Naive B cell (primary cell): ENCODE data around the gene FASLG. TPM values are rescaled to one million over a fixed set of nuclear protein-coding genes. Genes with fewer than 3 reads are reported as not detected.

Experiments
- ATAC-seq, 2 donors: fragments of 150-1000 bp; cut with Tn5 transposase; 2 replicates each; pipeline ENCODE4 v1.10.0; 2021; ENCODE audit warnings: low read depth in 2 of 2, mild to moderate bottlenecking in 2 of 2, moderate library complexity in 2 of 2
- DNase-seq: peaks from one replicate; pipeline ENCODE4 v3.0.0; 2022
- H3K27ac Mint-ChIP-seq, 6 donors: one replicate each; pipeline ENCODE4 v1.8.0; 2020 to 2022; ENCODE audit warnings: mild to moderate bottlenecking in 6 of 6, mixed read lengths in 6 of 6, moderate library complexity in 5 of 6, inconsistent platforms in 2 of 6
- H3K27me3 Mint-ChIP-seq, 3 donors: one replicate each; pipeline ENCODE4 v1.8.0; 2021 to 2022; ENCODE audit warnings: mixed read lengths in 3 of 3, mild to moderate bottlenecking in 1 of 3
- H3K36me3 Mint-ChIP-seq, 2 donors: one replicate each; pipeline ENCODE4 v1.8.0; 2020 to 2022; ENCODE audit warnings: mixed read lengths in 2 of 2, inconsistent platforms in 1 of 2, mild to moderate bottlenecking in 1 of 2
- H3K4me1 Mint-ChIP-seq, 3 donors: one replicate each; pipeline ENCODE4 v1.8.0; 2020 to 2022; ENCODE audit warnings: mixed read lengths in 3 of 3, inconsistent platforms in 1 of 3, mild to moderate bottlenecking in 1 of 3, moderate library complexity in 1 of 3
- H3K4me3 Mint-ChIP-seq, 8 donors: one replicate each; pipeline ENCODE4 v1.8.0; 2020 to 2022; ENCODE audit warnings: mild to moderate bottlenecking in 8 of 8, mixed read lengths in 8 of 8, moderate library complexity in 8 of 8, inconsistent platforms in 2 of 8
- H3K9me3 Mint-ChIP-seq, 7 donors: one replicate each; pipeline ENCODE4 v1.8.0; 2020 to 2022; ENCODE audit warnings: mixed read lengths in 7 of 7, mild to moderate bottlenecking in 5 of 7, inconsistent platforms in 2 of 7, moderate library complexity in 1 of 7
- polyA plus RNA-seq, 6 donors: library from polyadenylated mRNA; unstranded; fragments of 300-500 nt; fragmentation: Illumina TruSeq; gene quantifications; one replicate each; pipeline ENCODE4 v1.2.3, GENCODE V29; 2021; ENCODE audit warnings: low read depth in 6 of 6

FASLG gene
- polyA plus RNA-seq, 6 donors from 2014 or later = not detected

- no peak for DNase-seq
- no peak for ATAC-seq
- H3K27ac Mint-ChIP-seq = no peak overlapping the region
- H3K9me3 Mint-ChIP-seq = no peaks in the 10 kb centered on the region
- H3K4me3 Mint-ChIP-seq = no peak overlapping the region
- H3K4me1 Mint-ChIP-seq = no peaks in the 10 kb centered on the region
- no peaks in the 10 kb centered on the region for H3K36me3 Mint-ChIP-seq
- peaks cover 0 to 5% (median 0%) of the 10 kb centered on the region in 3 donors for H3K27me3 Mint-ChIP-seq
Measured at GRCh38 chr1:172653015-172653709, 5.7 kb upstream of the FASLG start.

DNA sequence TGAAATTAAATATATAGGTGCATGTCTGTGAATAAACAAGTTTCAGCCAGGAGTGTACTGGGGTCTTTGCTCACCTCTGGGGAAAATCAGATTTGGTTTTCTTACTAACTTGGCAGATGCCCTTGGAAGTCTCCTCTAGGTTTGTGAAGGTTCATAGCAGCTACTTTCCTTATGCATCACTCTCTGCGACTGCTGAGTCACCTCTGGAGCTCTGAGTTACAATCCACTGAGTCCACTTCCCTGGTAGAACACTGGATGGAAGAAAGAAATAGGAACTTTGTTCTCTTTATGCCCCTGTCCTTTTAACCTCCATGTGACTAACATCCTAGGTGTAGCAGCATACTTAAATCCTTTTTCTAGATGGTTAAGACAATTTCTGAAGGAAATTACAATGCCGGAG is 4.4 kb upstream of the FASLG start:
- Mint-ChIP-seq H3K27ac (no peak overlapping the region), H3K27me3 (no peaks in the 10 kb centered on the region), H3K4me3 (no peak overlapping the region), H3K4me1 (no peaks in the 10 kb centered on the region), H3K36me3 (no peaks in the 10 kb centered on the region), H3K9me3 (no peaks in the 10 kb centered on the region)
- DNase-seq = no peak
- ATAC-seq = no peak

- Mint-ChIP-seq H3K4me3 (no peak overlapping the region), H3K27ac (no peak overlapping the region), H3K4me1 (no peaks in the 10 kb centered on the region), H3K27me3 (no peaks in the 10 kb centered on the region), H3K36me3 (no peaks in the 10 kb centered on the region), H3K9me3 (no peaks in the 10 kb centered on the region)
- no peak for DNase-seq
- no peak for ATAC-seq
Measured at GRCh38 chr1:172656576-172656975, 2.3 kb upstream of the FASLG start.

DNA sequence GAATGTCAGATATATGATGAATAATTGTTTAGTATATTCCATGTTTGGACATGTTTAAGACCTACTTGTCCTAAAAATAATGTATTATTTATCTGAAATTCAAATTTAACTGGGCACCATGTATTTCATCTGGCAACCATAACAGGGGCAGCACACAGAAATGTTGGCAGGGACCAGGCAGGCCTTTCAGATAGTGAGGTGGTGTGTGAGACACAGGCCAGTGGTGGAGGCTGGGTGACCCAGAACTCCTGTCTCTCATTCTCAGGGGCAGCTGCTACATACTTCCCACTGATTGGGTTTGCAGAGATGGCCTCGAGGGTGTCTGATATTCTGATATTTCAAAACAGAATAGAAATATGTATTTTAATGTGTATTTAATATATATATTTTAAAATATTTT is 1.3 kb upstream of the FASLG start:
- Mint-ChIP-seq H3K27me3 (no peaks in the 10 kb centered on the region), H3K9me3 (no peaks in the 10 kb centered on the region), H3K4me1 (peaks cover 3 to 6% (median 5%) of the 10 kb centered on the region in 3 donors), H3K36me3 (no peaks in the 10 kb centered on the region), H3K27ac (no peak overlapping the region), H3K4me3 (no peak overlapping the region)
- DNase-seq (no peak), ATAC-seq (no peak)

DNA sequence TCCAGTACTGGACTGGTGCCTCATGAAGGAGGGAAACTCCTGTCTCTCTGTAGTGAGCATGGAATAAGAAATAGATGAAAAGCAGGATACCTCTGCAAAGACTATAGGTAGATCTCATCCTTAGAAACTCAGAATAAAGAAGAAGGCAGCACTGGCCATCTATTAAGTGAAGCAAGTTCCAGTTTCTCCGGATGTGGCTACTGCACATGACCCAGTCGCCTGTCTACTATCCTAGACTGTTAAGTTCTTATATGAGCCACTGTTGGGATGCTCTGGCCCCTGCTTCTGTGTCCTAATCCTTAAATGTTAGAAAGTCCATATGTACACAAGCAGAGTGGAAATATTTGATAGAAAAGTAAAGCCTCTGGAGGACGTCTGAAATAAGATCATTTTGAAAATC is 2.2 kb downstream of the FASLG start:
- DNase-seq = no peak
- Mint-ChIP-seq H3K4me1 (peaks cover 11 to 15% (median 13%) of the 10 kb centered on the region in 3 donors), H3K4me3 (no peak overlapping the region), H3K27ac (no peak overlapping the region), H3K27me3 (peaks cover 0 to 6% (median 0%) of the 10 kb centered on the region in 3 donors), H3K36me3 (no peaks in the 10 kb centered on the region), H3K9me3 (peaks cover 0 to 1% (median 0%) of the 10 kb centered on the region in 7 donors)
- no peak for ATAC-seq

GRCh38 chr1:172662464-172663109 is 3.7 kb downstream of the FASLG start:
- Mint-ChIP-seq H3K36me3 (no peaks in the 10 kb centered on the region), H3K4me1 (peaks cover 11 to 15% (median 13%) of the 10 kb centered on the region in 3 donors), H3K27me3 (peaks cover 0 to 6% (median 0%) of the 10 kb centered on the region in 3 donors), H3K4me3 (peak overlapping the region in 6 of 8 donors; percentile 16 to 71 (median 48)), H3K9me3 (peaks cover 0 to 1% (median 0%) of the 10 kb centered on the region in 7 donors), H3K27ac (peak overlapping the region in 1 of 6 donors; percentile 69)
- DNase-seq = peak; percentile 46
- peak; percentile 94 to 96 for ATAC-seq

- no peak overlapping the region for H3K4me3 Mint-ChIP-seq
- ATAC-seq (no peak), DNase-seq (no peak)
- peaks cover 0 to 6% (median 0%) of the 10 kb centered on the region in 3 donors for H3K27me3 Mint-ChIP-seq
- peaks cover 0 to 1% (median 0%) of the 10 kb centered on the region in 7 donors for H3K9me3 Mint-ChIP-seq
- H3K27ac Mint-ChIP-seq = peak overlapping the region in 1 of 6 donors; percentile 15
- peaks cover 11 to 15% (median 13%) of the 10 kb centered on the region in 3 donors for H3K4me1 Mint-ChIP-seq
- H3K36me3 Mint-ChIP-seq = no peaks in the 10 kb centered on the region
Measured at GRCh38 chr1:172663732-172664131, 4.8 kb downstream of the FASLG start.

DNA sequence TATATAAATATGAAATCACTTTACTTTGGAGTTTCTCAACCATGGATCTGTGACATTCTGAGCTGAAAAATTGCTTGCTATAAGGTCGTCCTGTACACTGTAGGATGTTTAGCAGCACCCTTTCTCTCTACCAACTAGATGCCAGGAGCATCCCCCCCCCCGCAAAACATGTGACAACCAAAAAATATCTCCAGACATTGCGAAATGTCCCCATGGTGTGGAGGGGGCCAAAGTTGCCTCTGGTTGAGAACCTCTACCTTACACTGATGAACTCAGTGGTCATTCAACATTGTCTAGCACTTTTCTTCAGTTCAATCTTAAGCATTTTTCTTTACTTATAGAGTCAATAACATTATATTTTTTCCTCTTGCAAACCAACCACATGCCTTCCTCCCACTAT is 9.2 kb downstream of the FASLG start:
- no peak for ATAC-seq
- Mint-ChIP-seq H3K4me1 (peaks cover 3 to 7% (median 5%) of the 10 kb centered on the region in 3 donors), H3K9me3 (peaks cover 0 to 3% (median 0%) of the 10 kb centered on the region in 7 donors), H3K36me3 (no peaks in the 10 kb centered on the region), H3K4me3 (no peak overlapping the region), H3K27ac (no peak overlapping the region), H3K27me3 (peaks cover 0 to 5% (median 0%) of the 10 kb centered on the region in 3 donors)
- DNase-seq = no peak

- Mint-ChIP-seq H3K4me1 (no peaks in the 10 kb centered on the region), H3K27ac (no peak overlapping the region), H3K36me3 (no peaks in the 10 kb centered on the region), H3K27me3 (no peaks in the 10 kb centered on the region), H3K4me3 (no peak overlapping the region), H3K9me3 (peaks cover 0 to 3% (median 0%) of the 10 kb centered on the region in 7 donors)
- ATAC-seq (no peak), DNase-seq (no peak)
Measured at GRCh38 chr1:172669011-172669410, 10.1 kb downstream of the FASLG start.

DNA sequence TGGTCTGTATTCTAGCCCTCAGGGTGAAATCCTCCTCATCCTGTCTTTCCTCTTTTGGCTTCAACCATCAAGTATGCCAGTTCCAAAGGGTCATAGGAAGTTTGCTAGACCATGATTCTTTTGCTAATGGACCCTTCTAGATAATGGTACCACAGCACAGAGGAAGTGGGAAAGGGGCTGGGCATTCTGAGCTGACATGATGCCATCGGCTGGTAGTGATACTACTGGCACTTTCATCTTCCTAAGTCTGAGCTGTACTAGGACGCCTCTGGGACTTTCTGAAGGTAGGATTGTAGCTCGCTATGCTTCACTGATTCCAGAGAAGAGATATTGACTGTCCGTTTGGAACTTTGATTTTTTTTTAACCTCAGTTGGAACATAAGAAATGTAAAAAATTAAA is 11.4 kb downstream of the FASLG start:
- no peaks in the 10 kb centered on the region for H3K4me1 Mint-ChIP-seq
- peaks cover 0 to 3% (median 0%) of the 10 kb centered on the region in 7 donors for H3K9me3 Mint-ChIP-seq
- no peaks in the 10 kb centered on the region for H3K36me3 Mint-ChIP-seq
- peak overlapping the region in 1 of 6 donors; percentile 39 for H3K27ac Mint-ChIP-seq
- DNase-seq (no peak), ATAC-seq (no peak)
- H3K4me3 Mint-ChIP-seq = no peak overlapping the region
- no peaks in the 10 kb centered on the region for H3K27me3 Mint-ChIP-seq

DNA sequence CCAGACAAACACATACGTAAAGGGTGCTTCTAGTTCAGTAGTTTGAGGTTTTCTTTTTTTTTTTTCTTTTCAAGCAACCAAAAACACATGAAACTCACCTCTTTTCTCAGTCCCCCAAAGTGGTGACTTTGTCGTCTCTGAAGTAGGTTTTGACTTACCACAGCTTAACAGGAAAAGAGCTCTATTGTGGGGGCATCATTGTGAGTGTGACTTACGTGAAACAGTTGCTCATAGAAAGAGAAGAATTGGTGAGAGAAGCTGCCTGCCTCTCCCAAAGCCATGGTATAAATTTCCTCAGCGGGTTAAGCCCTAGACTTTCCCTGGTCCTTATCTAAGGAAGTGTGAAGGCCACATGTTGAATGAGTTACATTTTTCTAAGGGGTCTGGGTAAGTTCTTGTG is 11.9 kb downstream of the FASLG start:
- ATAC-seq (no peak), DNase-seq (no peak)
- Mint-ChIP-seq H3K27me3 (no peaks in the 10 kb centered on the region), H3K27ac (no peak overlapping the region), H3K36me3 (no peaks in the 10 kb centered on the region), H3K9me3 (peaks cover 0 to 3% (median 0%) of the 10 kb centered on the region in 7 donors), H3K4me3 (no peak overlapping the region), H3K4me1 (no peaks in the 10 kb centered on the region)

GRCh38 chr1:172671591-172671990 is 12.7 kb downstream of the FASLG start:
- Mint-ChIP-seq H3K27ac (no peak overlapping the region), H3K4me3 (no peak overlapping the region), H3K36me3 (no peaks in the 10 kb centered on the region), H3K9me3 (peaks cover 0 to 3% (median 0%) of the 10 kb centered on the region in 7 donors), H3K4me1 (no peaks in the 10 kb centered on the region), H3K27me3 (no peaks in the 10 kb centered on the region)
- no peak for DNase-seq
- ATAC-seq = no peak

DNA sequence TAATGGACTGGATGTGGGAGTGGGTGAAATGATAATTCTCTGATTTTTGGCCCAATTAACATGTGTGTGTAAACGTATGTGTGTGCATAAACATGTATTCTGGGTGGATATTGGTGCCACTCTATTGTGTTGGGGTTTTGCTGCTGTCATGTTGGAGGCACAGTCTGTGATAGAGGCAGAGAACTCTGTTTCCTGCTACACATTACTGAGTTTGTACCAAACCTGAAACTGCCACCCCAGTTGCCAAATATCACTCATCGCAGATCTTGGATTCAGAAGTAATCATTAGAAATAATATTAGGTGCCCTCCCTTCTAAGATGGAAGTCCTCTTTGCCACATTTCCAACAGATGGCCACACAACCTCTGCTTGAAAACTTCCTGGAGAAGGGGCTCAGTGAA is 13.8 kb downstream of the FASLG start:
- H3K36me3 Mint-ChIP-seq = no peaks in the 10 kb centered on the region
- DNase-seq (no peak), ATAC-seq (no peak)
- H3K4me3 Mint-ChIP-seq = no peak overlapping the region
- H3K27me3 Mint-ChIP-seq = no peaks in the 10 kb centered on the region
- no peak overlapping the region for H3K27ac Mint-ChIP-seq
- peaks cover 0 to 3% (median 0%) of the 10 kb centered on the region in 7 donors for H3K9me3 Mint-ChIP-seq
- no peaks in the 10 kb centered on the region for H3K4me1 Mint-ChIP-seq

GRCh38 chr1:172673761-172674160 is 14.9 kb downstream of the FASLG start:
- no peaks in the 10 kb centered on the region for H3K4me1 Mint-ChIP-seq
- ATAC-seq (no peak), DNase-seq (no peak)
- no peaks in the 10 kb centered on the region for H3K36me3 Mint-ChIP-seq
- peaks cover 0 to 3% (median 0%) of the 10 kb centered on the region in 7 donors for H3K9me3 Mint-ChIP-seq
- no peaks in the 10 kb centered on the region for H3K27me3 Mint-ChIP-seq
- H3K4me3 Mint-ChIP-seq = no peak overlapping the region
- H3K27ac Mint-ChIP-seq = no peak overlapping the region
